ENCODE data around the gene FILIP1L.

FILIP1L gene

GRCh38 chr3:100075196-100075595 is 39.1 kb downstream of the FILIP1L start:
- TF ChIP-seq CTCF (IDR thresholded peaks at IDR 0.05; ENCODE audit: borderline replicate concordance, control extremely low read depth, extremely low read depth, insufficient read depth, missing control alignments), result no peak
- DNase-seq (ENCODE audit: low spot score), result no peak
- in situ Hi-C loops (cut with MboI; ENCODE audit: low sequenced_read_pairs, unreplicated experiment), result no loop called here

GRCh38 chr3:100073714-100074307 is 40.5 kb downstream of the FILIP1L start:
- DNase-seq (ENCODE audit: low spot score), result no peak
- no peak for TF ChIP-seq CTCF (IDR thresholded peaks at IDR 0.05; ENCODE audit: borderline replicate concordance, control extremely low read depth, extremely low read depth, insufficient read depth, missing control alignments)
- in situ Hi-C loops (cut with MboI; ENCODE audit: low sequenced_read_pairs, unreplicated experiment), result no loop called here

DNA sequence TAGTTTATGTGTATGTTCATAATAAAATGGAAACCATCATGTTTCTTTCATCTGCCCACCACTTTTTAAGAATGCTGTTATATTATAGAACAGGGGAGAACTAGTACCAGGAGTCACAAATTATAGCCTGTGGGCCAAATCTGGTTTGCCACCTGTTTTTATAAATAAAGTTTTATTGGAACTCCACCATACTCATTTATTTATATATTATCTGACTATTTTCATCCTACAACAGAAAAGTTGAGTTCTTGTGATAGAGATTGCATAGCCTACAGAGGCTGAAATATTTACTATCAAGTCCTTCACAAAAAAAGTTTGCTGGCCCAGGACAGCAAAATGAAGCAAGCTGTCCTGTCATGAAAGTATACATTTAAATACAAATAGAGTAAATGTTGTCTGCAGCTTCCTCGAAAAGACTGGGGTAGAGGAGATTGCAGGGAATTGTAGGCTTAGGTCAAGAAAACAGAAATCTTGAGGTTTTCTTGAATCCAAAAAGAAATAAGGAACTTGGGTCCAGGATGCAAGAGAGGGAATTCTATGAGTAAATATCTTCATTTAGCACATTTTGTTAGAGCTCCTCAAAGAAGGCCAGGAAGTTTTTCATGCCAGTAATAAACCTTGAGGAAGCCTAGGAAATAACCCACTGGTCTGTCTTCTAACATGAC is 41.1 kb downstream of the FILIP1L start:
- in situ Hi-C loops (cut with MboI; ENCODE audit: low sequenced_read_pairs, unreplicated experiment), result no loop called here
- DNase-seq (ENCODE audit: low spot score), result no peak
- no peak for TF ChIP-seq CTCF (IDR thresholded peaks at IDR 0.05; ENCODE audit: borderline replicate concordance, control extremely low read depth, extremely low read depth, insufficient read depth, missing control alignments)

GRCh38 chr3:100072326-100073048 is 41.8 kb downstream of the FILIP1L start:
- in situ Hi-C loops (cut with MboI; ENCODE audit: low sequenced_read_pairs, unreplicated experiment), result no loop called here
- peak; percentile 37 for DNase-seq (ENCODE audit: low spot score)
- TF ChIP-seq CTCF (IDR thresholded peaks at IDR 0.05; ENCODE audit: borderline replicate concordance, control extremely low read depth, extremely low read depth, insufficient read depth, missing control alignments), result no peak

GRCh38 chr3:100069472-100069871 is 44.8 kb downstream of the FILIP1L start:
- in situ Hi-C loops (cut with MboI; ENCODE audit: low sequenced_read_pairs, unreplicated experiment), result loop anchor here (10.0 kb wide), 1 partner anchor 185 kb away; no protein-coding TSS in a partner anchor

More at GRCh38 chr3:100069472-100069871, 44.8 kb downstream of the FILIP1L start:
- no peak for TF ChIP-seq CTCF (IDR thresholded peaks at IDR 0.05; ENCODE audit: borderline replicate concordance, control extremely low read depth, extremely low read depth, insufficient read depth, missing control alignments)
- no peak for DNase-seq (ENCODE audit: low spot score)
